Myocyte (in vitro differentiated cells): ENCODE results near the gene DNAJB12. TPM values are rescaled to one million over a fixed set of nuclear protein-coding genes. Genes with fewer than 3 reads are reported as not detected.
"Not testable (repeated sequence)": the region's sequence is repeated elsewhere in the genome, so short reads cannot be mapped to it uniquely, and the experiment has no call there.

Experiments
- DNase-seq: peaks from one replicate; pipeline ENCODE4 v3.0.0-alpha.2; 2012; ENCODE audit warnings: low read depth
- total RNA-seq: library from RNA; depleted of rRNA; stranded (reverse); fragments of >200 nt; gene quantifications from 2 replicates; pipeline ENCODE4 v1.2.3, GENCODE V29; 2014

DNAJB12 gene
- total RNA-seq, 1 donor from 2014 or later = 30.3 TPM

GRCh38 chr10:72332423-72333111, 22.2 kb downstream of the DNAJB12 start:
- DNase-seq = no peak

- peak; percentile 94 for DNase-seq
These were observed 22.9 kb downstream of the DNAJB12 start for GRCh38 chr10:72331575-72332422.

- DNase-seq = no peak
These were observed 24.7 kb downstream of the DNAJB12 start for GRCh38 chr10:72330069-72330426.

GRCh38 chr10:72329290-72330068, 25.2 kb downstream of the DNAJB12 start:
- no peak for DNase-seq

GRCh38 chr10:72328829-72329204, 25.9 kb downstream of the DNAJB12 start:
- no peak for DNase-seq

GRCh38 chr10:72328045-72328828, 26.5 kb downstream of the DNAJB12 start:
- DNase-seq = peak; percentile 84

GRCh38 chr10:72326665-72327603, 27.8 kb downstream of the DNAJB12 start:
- DNase-seq = not testable (repeated sequence)

- peak; percentile 99 for DNase-seq
These were observed 29.2 kb downstream of the DNAJB12 start for GRCh38 chr10:72325243-72326175.

- DNase-seq = no peak
These were observed 30.9 kb downstream of the DNAJB12 start for GRCh38 chr10:72323771-72324191.

GRCh38 chr10:72323108-72323749, 31.5 kb downstream of the DNAJB12 start:
- DNase-seq = no peak

GRCh38 chr10:72322280-72323058, 32.2 kb downstream of the DNAJB12 start:
- no peak for DNase-seq

- DNase-seq = no peak
These were observed 32.8 kb downstream of the DNAJB12 start for GRCh38 chr10:72322030-72322279.

- no peak for DNase-seq
These were observed 33.3 kb downstream of the DNAJB12 start for GRCh38 chr10:72321248-72322029.

GRCh38 chr10:72320676-72321247, 34.0 kb downstream of the DNAJB12 start:
- peak; percentile 99 for DNase-seq

- peak; percentile 88 for DNase-seq
These were observed 35.1 kb downstream of the DNAJB12 start for GRCh38 chr10:72319416-72320254.
